HG02623 (cell line): ENCODE data around the gene WWOX.
"Not testable (repeated sequence)": the region's sequence is repeated elsewhere in the genome, so short reads cannot be mapped to it uniquely, and the experiment has no call there.

Source experiments
- ATAC-seq: cut with Tn5 transposase; IDR thresholded peaks from one replicate; pipeline ENCODE4 v1.9.1; 2021; ENCODE audit warnings: moderate library complexity; ENCODE audit not compliant: unreplicated experiment

The WWOX gene

GRCh38 chr16:78510496-78510895 lies 411.0 kb downstream of the WWOX start:
- ATAC-seq: no peak

GRCh38 chr16:78513838-78514237 lies 414.4 kb downstream of the WWOX start:
- ATAC-seq: no peak

- not testable (repeated sequence) for ATAC-seq
Measured at GRCh38 chr16:78514888-78515287, 415.4 kb downstream of the WWOX start.

GRCh38 chr16:78515421-78515820 lies 416.0 kb downstream of the WWOX start:
- no peak for ATAC-seq

GRCh38 chr16:78516006-78516736 lies 416.7 kb downstream of the WWOX start:
- ATAC-seq: no peak

GRCh38 chr16:78519896-78520295 lies 420.4 kb downstream of the WWOX start:
- ATAC-seq: no peak

GRCh38 chr16:78520470-78520869 lies 421.0 kb downstream of the WWOX start:
- ATAC-seq: no peak

GRCh38 chr16:78522327-78522726 lies 422.9 kb downstream of the WWOX start:
- ATAC-seq: no peak

GRCh38 chr16:78523212-78523985 lies 423.9 kb downstream of the WWOX start:
- no peak for ATAC-seq

GRCh38 chr16:78524066-78524595 lies 424.7 kb downstream of the WWOX start:
- ATAC-seq: no peak

GRCh38 chr16:78528265-78528664 lies 428.8 kb downstream of the WWOX start:
- no peak for ATAC-seq

GRCh38 chr16:78529881-78530280 lies 430.4 kb downstream of the WWOX start:
- no peak for ATAC-seq

- ATAC-seq: no peak
Measured at GRCh38 chr16:78530283-78530682, 430.8 kb downstream of the WWOX start.

- ATAC-seq: no peak
Measured at GRCh38 chr16:78535098-78535497, 435.6 kb downstream of the WWOX start.

- ATAC-seq: no peak
Measured at GRCh38 chr16:78537511-78537910, 438.1 kb downstream of the WWOX start.

- no peak for ATAC-seq
Measured at GRCh38 chr16:78538292-78538691, 438.8 kb downstream of the WWOX start.

- ATAC-seq: no peak
Measured at GRCh38 chr16:78538919-78539318, 439.5 kb downstream of the WWOX start.

GRCh38 chr16:78542419-78542818 lies 443.0 kb downstream of the WWOX start:
- ATAC-seq: no peak

- ATAC-seq: no peak
Measured at GRCh38 chr16:78543023-78543422, 443.6 kb downstream of the WWOX start.

- no peak for ATAC-seq
Measured at GRCh38 chr16:78549366-78549765, 449.9 kb downstream of the WWOX start.

GRCh38 chr16:78551487-78552085 lies 452.1 kb downstream of the WWOX start:
- ATAC-seq: no peak
